Activated CD4-positive, alpha-beta T cell treated with anti-CD3 and anti-CD28 coated beads, Interleukin-2, amount 50 U/mL, for 24 hours (primary cell): ENCODE results near the gene EFNB2.

Source experiments
- DNase-seq, 2 donors: peaks; one replicate each; pipeline ENCODE4 v3.0.0-alpha.2; 2020; ENCODE audit warnings: low read depth in 1 of 2, low spot score in 1 of 2

The EFNB2 gene

GRCh38 chr13:106503730-106504453 lies 31.6 kb downstream of the EFNB2 start:
- no peak for DNase-seq

GRCh38 chr13:106503272-106503671 lies 32.2 kb downstream of the EFNB2 start:
- no peak for DNase-seq

DNA sequence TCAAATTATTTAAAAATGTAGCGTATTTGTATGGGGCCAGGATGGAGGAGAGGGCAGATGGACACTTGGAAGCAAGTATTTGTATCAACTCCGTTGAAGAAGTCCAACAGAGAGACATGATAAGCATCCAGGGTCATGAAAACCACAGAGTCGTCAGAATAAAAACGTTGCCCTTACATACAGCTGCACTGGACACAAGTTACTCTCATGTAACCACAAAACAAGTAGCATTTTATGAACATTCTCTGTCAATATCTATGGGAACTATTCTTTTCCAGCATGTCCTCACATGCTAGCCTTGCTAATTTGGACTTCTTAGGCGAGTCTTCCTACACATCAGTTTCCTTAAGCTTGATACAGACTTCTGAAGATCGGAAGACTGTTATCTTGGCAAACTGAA lies 35.0 kb downstream of the EFNB2 start:
- DNase-seq, result no peak

GRCh38 chr13:106499896-106500295 lies 35.6 kb downstream of the EFNB2 start:
- no peak for DNase-seq

DNA sequence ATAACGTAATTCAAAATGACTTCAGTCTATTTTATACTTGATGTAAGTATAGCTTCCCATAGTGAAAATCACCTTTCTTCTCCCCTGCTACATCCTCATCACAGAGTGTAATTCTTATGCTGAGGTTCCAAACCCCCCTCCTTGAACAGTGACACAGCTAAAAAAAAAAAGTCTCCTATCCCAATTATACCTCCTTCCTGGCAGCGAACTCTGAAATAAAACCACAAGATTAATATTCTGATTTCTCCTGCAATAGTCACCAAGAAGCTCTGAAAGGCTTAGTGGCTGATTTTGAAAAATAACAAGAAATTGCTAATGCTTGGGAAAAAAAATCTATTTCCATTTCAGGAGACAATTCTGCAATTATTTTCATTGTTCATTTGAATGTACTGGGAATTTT lies 36.3 kb downstream of the EFNB2 start:
- no peak for DNase-seq

DNA sequence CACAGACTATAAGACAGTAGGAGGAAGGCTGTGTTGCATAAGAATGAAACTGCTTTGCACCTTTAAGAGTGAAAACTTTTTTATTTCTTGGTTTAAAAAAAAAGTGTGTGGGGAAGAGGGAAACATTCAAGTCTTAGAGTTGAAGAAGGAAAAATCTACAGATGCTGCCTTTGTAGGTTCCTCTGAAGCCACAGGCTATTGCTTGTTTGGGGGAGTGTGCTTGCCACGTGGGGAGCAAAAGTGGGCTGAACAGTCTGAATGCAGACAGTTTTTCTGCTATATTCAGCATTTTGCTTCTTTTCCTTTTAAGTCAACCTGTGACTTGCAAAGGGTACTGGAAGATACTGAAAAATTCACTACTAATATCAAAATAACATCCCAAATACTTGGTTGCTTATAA lies 36.9 kb downstream of the EFNB2 start:
- no peak for DNase-seq

GRCh38 chr13:106498158-106498557 lies 37.3 kb downstream of the EFNB2 start:
- DNase-seq, result no peak

DNA sequence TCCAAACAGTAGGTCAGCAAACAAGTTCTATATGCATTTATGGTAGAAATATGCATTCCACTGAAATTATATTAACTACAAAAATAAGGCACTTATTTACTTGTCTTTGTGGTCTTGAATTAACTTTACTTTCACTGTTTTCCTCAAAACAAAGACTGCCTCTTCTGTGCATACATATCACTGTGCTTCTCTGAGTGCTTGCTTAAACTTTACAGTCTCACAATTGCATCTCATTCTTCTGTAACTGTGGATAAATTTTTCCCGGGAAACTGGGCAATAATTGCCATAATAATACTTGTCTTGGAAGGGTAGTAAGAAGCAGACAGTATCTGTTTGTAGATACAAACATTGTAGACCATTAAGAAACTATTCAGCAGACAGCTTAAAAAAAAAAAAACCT lies 38.4 kb downstream of the EFNB2 start:
- no peak for DNase-seq

DNA sequence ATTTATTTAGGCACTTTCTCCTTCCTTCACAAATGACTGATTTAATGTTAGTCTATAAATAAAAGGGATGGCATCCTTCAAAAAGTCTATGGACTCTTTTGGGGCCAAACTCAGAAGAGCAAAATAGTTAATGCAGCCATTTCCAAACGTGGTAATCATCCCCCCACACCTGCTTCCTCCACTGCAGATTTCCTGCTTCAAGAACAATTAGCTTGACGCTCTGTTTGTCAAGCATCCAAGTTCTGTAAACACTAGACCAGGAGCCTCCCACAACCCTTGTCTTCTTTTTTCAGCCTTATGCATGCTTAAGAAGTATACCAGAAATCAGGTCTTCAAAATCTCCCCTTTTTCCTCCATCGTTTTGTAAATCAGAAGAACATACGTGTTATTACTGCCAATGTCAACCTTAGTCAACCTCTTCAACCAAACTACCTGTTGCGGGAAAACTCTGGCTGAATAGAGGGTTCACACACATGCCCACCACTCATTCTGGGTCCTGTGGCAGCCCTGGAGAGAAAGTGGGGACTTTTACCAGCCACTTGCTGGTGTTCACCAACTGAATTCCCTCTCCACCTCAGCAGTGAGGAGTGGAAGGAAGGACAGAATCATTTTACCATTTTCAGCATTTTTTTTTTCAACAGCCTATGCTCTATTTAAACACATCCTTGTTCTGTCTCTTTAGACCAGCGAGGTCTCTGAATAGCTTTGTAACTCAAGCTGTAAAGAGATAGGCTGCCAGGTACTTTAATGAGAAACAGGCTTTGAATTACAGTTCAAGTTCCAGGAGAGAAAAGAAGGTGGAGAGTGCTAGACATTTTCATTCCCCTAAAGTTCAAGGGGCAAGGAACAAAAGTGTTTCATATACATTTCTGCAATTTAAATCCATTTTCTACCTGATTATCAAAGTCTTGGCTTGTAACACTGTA lies 39.1 kb downstream of the EFNB2 start:
- no peak for DNase-seq

DNA sequence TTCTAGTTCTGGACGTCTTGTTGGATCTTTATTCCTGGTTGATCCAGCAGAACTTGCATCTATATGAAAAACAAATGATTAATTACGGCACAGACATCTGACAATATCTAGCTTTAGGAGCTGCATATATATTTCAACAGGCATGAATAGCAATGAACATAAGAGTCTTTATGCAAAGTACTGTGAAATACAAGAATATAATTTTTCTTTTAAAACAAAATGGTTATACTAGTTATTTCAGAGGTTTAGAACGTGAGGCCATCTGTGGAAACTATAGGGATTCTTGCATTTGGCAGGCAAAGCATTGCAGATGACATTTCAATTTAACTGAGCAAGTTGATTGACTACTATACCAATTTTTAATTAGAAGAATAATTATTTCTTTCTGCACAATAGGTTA lies 40.5 kb downstream of the EFNB2 start:
- DNase-seq, result no peak

DNA sequence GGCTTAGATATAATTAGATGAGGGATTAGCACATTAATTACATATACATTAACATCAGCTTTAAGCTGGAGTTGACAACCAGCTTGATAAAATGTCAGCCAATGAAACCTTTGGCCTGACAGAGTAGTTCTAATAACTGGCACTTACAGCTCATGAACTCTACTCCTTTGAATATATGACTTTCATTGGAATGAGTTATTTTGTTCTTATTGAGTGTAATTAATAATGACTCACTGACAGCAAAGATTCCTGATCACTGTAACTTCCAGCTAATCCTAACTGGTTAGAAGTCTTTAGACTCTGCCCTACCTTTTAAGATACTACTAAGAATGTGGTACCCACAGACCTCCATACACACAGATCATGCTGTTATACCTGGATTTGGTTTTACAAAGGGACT lies 41.0 kb downstream of the EFNB2 start:
- DNase-seq, result no peak

DNA sequence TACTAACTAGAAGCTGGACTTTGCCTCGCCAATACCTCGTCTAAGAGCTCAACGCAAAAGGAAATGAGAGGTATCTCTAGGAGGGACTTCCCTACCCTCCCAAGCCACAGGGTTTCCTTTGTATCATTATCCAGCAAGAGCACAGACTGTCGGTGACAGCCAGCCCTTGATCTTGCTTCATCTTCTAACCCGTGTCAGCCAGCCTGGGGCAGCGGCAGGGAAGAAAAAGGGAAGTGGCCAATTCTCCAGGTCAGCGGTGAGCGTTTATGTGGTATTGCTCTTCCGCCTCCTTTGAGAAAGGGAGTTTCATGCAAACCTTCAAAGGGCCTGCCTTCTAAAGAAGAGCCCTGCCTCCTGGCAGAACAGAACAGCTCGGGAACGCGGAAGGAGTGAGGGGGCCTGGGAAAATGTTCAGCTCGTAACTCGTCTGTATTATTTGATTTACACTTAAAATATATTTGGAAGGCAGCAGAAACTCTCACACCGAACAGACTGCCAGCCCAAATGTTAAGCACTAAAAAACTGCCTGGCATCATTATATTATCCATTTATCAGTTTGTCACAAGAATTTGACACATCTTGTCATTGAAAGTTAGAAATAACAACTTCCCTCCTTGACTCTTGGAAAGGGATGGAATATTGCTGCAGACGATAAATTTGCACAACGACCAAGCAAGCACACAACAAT lies 41.8 kb downstream of the EFNB2 start:
- no peak for DNase-seq

- no peak for DNase-seq
Measured at GRCh38 chr13:106492588-106493475, 42.6 kb downstream of the EFNB2 start.

DNA sequence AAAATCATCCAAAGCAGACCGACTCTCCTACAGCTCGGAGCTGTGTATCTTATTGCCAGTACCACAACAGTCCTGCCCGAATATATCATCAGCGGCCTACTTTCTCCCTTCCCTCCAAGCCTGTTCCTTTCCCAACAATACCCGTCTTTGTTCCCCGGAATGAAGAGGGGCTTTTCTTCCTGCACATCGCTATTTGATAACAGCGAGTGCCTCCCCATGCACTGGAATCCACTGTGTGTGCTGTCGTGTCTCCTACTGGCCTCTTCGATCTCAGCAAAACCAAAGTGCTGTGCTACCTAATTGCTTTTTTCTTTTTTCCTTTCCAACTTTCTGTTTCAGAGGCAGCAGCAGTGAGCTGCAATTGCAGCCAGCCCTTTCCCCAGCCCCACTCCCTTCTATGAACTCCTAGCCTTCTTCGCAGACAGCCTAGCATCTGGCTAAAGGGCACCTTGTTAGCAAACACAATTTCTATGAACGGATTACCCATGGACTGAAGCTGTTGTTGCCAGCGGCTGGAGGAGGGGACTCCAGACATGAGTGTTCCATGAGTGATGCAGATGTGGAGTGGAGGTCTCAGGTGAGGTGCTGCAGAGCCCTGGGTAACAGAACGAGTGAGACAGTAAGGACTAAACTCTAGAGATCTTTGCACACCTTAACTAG lies 43.4 kb downstream of the EFNB2 start:
- DNase-seq, result no peak

DNA sequence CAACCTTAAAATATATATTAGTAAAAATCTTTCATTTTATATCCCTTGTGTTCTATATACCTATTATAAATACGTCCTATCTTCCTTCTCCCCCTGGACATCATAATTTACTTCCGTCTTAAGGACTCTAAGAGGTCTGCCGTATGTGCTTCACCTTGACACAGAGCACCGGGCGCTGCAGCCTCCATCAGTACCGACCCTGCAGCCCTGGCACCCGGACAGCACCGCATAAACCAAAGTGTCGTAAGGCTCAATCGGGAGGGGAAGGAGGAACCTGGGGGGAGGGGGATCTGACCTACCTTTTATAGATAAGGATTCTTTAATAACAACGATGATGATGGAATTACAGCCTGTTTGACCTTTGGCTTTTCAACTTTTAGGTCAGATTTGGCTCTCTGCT lies 44.0 kb downstream of the EFNB2 start:
- DNase-seq, result no peak

DNA sequence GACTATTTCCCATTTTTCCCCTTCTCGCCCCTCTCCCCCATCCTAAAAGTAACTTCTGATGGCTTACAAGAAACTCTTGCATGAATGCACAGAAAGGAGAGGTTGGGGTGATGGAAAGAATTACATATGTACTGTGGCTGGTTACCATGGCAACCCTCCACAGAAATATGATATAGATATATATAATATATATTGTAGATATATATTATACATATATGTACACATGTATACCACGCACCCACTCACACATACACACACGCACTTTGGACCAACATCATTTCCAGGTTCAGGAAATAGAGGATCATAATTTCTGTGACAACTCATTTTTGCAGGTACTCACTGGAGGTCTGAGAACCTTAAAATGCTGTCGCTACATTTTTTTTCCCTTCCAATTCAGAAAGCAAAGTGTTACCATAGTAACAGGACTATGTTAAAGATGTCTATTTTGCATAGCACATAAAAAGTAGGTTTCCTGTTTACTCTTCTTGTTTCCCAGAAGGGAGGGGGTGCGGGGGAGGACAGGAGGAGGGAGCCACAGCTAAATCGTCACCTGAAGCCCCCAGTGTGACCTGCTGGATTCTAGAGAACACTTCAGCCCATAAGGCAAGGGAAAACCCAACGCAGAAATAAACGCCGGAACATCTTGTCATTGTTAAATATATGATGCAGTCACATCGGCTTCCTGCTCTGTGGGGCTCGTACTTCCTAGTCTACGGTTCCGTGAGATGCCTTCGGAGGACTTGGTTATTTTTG lies 44.7 kb downstream of the EFNB2 start:
- DNase-seq, result peak in 1 of 2 donors; percentile 1

DNA sequence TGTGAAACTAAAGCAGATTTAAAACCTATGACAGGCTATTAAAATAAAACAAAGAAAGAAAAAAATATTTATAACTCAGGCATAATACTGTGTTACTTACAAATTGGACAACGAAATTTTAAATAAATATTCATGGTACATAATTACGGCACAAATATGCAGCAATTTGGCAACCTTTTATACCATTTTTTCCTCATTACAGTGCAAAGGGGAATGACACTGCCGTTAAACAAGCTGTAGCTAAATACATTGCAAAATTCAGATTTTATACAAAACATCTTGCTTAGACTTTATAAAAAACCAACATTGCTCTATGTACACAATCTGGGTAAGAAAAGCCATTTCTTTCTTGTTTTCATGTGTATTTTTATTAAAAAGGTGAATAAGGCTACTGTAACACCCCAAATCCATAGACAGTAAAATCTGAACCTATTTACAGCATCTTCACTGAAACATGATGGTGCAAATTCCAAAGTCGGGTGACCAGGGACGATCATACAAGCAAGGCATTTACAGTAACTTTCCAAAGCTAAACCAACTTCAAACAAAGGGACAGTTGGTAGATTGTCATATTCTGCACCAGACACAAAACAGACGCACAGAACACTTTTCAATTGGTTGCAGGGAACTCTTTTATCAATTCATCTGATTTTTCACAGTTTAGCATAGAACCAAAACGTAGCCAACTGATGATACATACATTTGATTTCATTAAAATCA lies 45.5 kb downstream of the EFNB2 start:
- no peak for DNase-seq

GRCh38 chr13:106488686-106489085 lies 46.8 kb downstream of the EFNB2 start:
- no peak for DNase-seq

GRCh38 chr13:106488076-106488475 lies 47.4 kb downstream of the EFNB2 start:
- no peak for DNase-seq
